ENCODE results near the gene RBPMS2. TPM values are rescaled to one million over a fixed set of nuclear protein-coding genes. Genes with fewer than 3 reads are reported as not detected.

The RBPMS2 gene
- polyA plus RNA-seq, 2 of the 4 experiments (the other 2 are of a cell fraction), result 3.0 to 8.7 TPM

Small RNA genes within 50 kb of the gene (small RNA-seq; reads per million reads assigned to genes)
- 0 to 0.08 (median 0) reads per million in 6 experiments for gene AC100830.2
- 0 to 0.12 (median 0) reads per million in 6 experiments for gene MIR1272

Other genes with a start within 250 kb of the RBPMS2 start
- 8.5 and 11.1 TPM in 2 replicates for gene PIF1, start 50.1 kb upstream of the RBPMS2 start, polyA plus RNA-seq (2011; rRNA removed)
- 24.9 to 25.4 TPM (median 25.3 TPM) in 3 replicates for gene PIF1, start 50.1 kb upstream of the RBPMS2 start, polyA plus RNA-seq (2017; fragmentation: RNase III; extraction: RNeasy Plus Mini Kit Qiagen cat#74134 plus additional on column Dnase treatment)
- gene PLEKHO2, start 66.3 kb upstream of the RBPMS2 start, polyA plus RNA-seq (2011; rRNA removed), result 2.8 and 2.9 TPM in 2 replicates
- gene PLEKHO2, start 66.3 kb upstream of the RBPMS2 start, polyA plus RNA-seq (2017; fragmentation: RNase III; extraction: RNeasy Plus Mini Kit Qiagen cat#74134 plus additional on column Dnase treatment), result 3.7 to 3.9 TPM (median 3.8 TPM) in 3 replicates
- gene ANKDD1A, start 136.3 kb upstream of the RBPMS2 start, polyA plus RNA-seq (2011; rRNA removed), result 2.7 and 3.3 TPM in 2 replicates
- 2.4 to 2.8 TPM (median 2.7 TPM) in 3 replicates for gene ANKDD1A, start 136.3 kb upstream of the RBPMS2 start, polyA plus RNA-seq (2017; fragmentation: RNase III; extraction: RNeasy Plus Mini Kit Qiagen cat#74134 plus additional on column Dnase treatment)
- gene SPG21, start 214.3 kb upstream of the RBPMS2 start, polyA plus RNA-seq (2011; rRNA removed), result 146 and 155 TPM in 2 replicates
- gene SPG21, start 214.3 kb upstream of the RBPMS2 start, polyA plus RNA-seq (2017; fragmentation: RNase III; extraction: RNeasy Plus Mini Kit Qiagen cat#74134 plus additional on column Dnase treatment), result 111 to 117 TPM (median 113 TPM) in 3 replicates